Fibroblast of mammary gland (primary cell): ENCODE results near the gene RGS19.
A peak's percentile ranks its signal among the peaks of the same experiment; 100 is the strongest.

Source experiments
- DNase-seq: peaks from one replicate; pipeline ENCODE4 v3.0.0-alpha.2; 2010; ENCODE audit warnings: low read depth
- H3K4me3 ChIP-seq: 2 replicates; pipeline ENCODE4 v1.5.1; 2011; ENCODE audit warnings: low read depth, mild to moderate bottlenecking, low read length, moderate library complexity; ENCODE audit not compliant: control insufficient read depth
- CTCF ChIP-seq: conservative IDR thresholded peaks from 2 replicates; pipeline ENCODE4 v1.5.1; 2011; ENCODE audit warnings: low read depth, low read length, inconsistent platforms; ENCODE audit not compliant: control insufficient read depth, insufficient read depth

RGS19 gene

GRCh38 chr20:64043768-64044167, 35.5 kb downstream of the RGS19 start:
- no peak overlapping the region for H3K4me3 ChIP-seq
- no peak for DNase-seq
- TF ChIP-seq CTCF, result no peak

GRCh38 chr20:64042054-64042781, 37.1 kb downstream of the RGS19 start:
- TF ChIP-seq CTCF, result no peak

GRCh38 chr20:64041781-64042053, 37.6 kb downstream of the RGS19 start:
- H3K4me3 ChIP-seq, result no peak overlapping the region
- TF ChIP-seq CTCF, result no peak
- no peak for DNase-seq

More at GRCh38 chr20:64042054-64042781, 37.1 kb downstream of the RGS19 start:
- DNase-seq, result no peak
- peak overlapping the region; percentile 3 for H3K4me3 ChIP-seq

GRCh38 chr20:64041040-64041780, 38.1 kb downstream of the RGS19 start:
- TF ChIP-seq CTCF, result no peak
- DNase-seq, result no peak
- H3K4me3 ChIP-seq, result no peak overlapping the region

- no peak for DNase-seq
- TF ChIP-seq CTCF, result no peak
- no peak overlapping the region for H3K4me3 ChIP-seq
These were observed 38.9 kb downstream of the RGS19 start for GRCh38 chr20:64040231-64041039.

- no peak for TF ChIP-seq CTCF
- no peak overlapping the region for H3K4me3 ChIP-seq
- no peak for DNase-seq
These were observed 39.8 kb downstream of the RGS19 start for GRCh38 chr20:64039293-64040160.
